Cardiac muscle cell (in vitro differentiated cells and primary cell): ENCODE data around the gene FOXS1. TPM values are rescaled to one million over a fixed set of nuclear protein-coding genes. Genes with fewer than 3 reads are reported as not detected.

Experiments
- DNase-seq, 2 donors: peaks; one replicate each; pipeline versions ENCODE4 v3.0.0 to v3.0.0-alpha.2; 2010 to 2017; ENCODE audit warnings: low read depth in 1 of 2, low spot score in 1 of 2
- H3K27ac ChIP-seq: fragments of 200-600 bp; sonication (generic); 2 replicates; pipeline ENCODE4 v1.5.1; 2016
- H3K27me3 ChIP-seq: fragments of 200-600 bp; sonication (generic); 2 replicates; pipeline ENCODE4 v1.6.0; 2016; ENCODE audit warnings: control low read depth
- H3K36me3 ChIP-seq: fragments of 200-600 bp; sonication (generic); 2 replicates; pipeline ENCODE4 v1.5.1; 2016; ENCODE audit warnings: control low read depth
- H3K4me1 ChIP-seq: fragments of 200-600 bp; sonication (generic); 2 replicates; pipeline ENCODE4 v1.8.1; 2017; ENCODE audit warnings: low read depth, mild to moderate bottlenecking, mixed run types
- H3K4me3 ChIP-seq: fragments of 200-600 bp; sonication (generic); 2 replicates; pipeline ENCODE4 v1.5.1; 2016; ENCODE audit warnings: mild to moderate bottlenecking
- H3K9me3 ChIP-seq: fragments of 200-600 bp; sonication (generic); 2 replicates; pipeline ENCODE4 v1.5.1; 2017; ENCODE audit warnings: low read depth, mild to moderate bottlenecking, control low read depth
- polyA plus RNA-seq: library from polyadenylated mRNA; unstranded; fragments of >200 nt; fragmentation: Nextera tagmentation; extraction: Ambion mirVana; gene quantifications from 2 replicates; pipeline ENCODE4 v1.2.1, GENCODE V29; 2016
- total RNA-seq: library from RNA; depleted of rRNA; stranded (reverse); fragments of >200 nt; gene quantifications from 2 replicates; pipeline ENCODE4 v1.2.3, GENCODE V29; 2016
- TF ChIP-seq, protein P1 (sequence below): IDR thresholded peaks from 2 replicates; pipeline ENCODE4 v1.5.1; 2012; ENCODE audit warnings: low read depth, mild to moderate bottlenecking, low read length

Gene FOXS1
- total and polyA plus RNA-seq, 2 experiments from 2014 or later = 0.23 to 0.83 TPM

DNA sequence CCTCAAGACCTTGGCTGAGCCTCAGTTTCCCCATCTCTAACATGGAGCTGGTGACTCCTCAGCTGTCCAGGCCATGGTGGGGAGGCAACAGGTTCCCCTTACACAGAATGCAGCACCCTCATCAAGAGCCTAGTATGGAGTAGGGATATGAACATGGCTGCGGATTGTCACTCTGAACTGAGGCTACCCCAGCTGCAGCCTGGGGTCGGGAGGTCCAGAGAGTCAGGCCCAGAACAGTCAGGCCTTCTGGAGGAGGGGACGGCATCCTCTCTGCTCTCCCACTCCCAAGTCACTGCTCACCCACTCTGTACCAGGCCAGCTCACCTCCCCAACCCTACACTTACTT, 1.4 kb upstream of the FOXS1 start:
- no peak overlapping the region for H3K4me3 ChIP-seq
- H3K27ac ChIP-seq = no peak overlapping the region
- H3K4me1 ChIP-seq = peaks cover 16% of the 10 kb centered on the region
- TF ChIP-seq, protein P1, sequence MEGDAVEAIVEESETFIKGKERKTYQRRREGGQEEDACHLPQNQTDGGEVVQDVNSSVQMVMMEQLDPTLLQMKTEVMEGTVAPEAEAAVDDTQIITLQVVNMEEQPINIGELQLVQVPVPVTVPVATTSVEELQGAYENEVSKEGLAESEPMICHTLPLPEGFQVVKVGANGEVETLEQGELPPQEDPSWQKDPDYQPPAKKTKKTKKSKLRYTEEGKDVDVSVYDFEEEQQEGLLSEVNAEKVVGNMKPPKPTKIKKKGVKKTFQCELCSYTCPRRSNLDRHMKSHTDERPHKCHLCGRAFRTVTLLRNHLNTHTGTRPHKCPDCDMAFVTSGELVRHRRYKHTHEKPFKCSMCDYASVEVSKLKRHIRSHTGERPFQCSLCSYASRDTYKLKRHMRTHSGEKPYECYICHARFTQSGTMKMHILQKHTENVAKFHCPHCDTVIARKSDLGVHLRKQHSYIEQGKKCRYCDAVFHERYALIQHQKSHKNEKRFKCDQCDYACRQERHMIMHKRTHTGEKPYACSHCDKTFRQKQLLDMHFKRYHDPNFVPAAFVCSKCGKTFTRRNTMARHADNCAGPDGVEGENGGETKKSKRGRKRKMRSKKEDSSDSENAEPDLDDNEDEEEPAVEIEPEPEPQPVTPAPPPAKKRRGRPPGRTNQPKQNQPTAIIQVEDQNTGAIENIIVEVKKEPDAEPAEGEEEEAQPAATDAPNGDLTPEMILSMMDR = no peak
- H3K9me3 ChIP-seq = no peaks in the 10 kb centered on the region
- no peak for DNase-seq
- peaks cover 29% of the 10 kb centered on the region for H3K27me3 ChIP-seq
- no peaks in the 10 kb centered on the region for H3K36me3 ChIP-seq

DNA sequence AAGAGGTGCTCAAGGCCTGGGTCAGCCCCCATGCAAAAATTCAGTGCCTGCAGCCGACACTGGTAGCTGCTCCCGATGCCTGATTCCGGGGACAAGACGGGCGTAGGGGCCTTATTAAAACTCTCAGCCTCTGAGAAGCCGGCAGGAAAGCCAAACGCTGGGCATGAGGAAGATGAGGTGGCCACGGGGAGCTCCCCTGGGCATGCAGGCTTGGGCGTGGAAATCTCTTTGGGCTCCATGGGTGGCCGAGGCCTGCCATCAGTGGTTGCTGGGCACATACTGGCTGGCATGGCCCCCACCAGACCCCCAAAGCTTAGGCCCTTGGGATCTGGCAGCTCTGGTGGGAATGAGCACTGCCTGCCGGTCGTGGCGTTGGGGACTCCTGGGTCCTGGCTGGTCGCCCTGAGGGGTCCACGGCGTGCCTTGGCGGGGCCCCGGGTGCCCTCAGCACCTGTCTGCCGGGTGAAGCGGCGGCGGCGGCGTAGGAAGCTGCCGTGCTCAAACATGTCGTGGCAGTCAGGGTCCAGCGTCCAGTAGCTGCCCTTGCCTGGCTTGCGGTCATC, 586 bp downstream of the FOXS1 start:
- Histone ChIP-seq H3K4me3 (no peak overlapping the region), H3K27ac (no peak overlapping the region), H3K4me1 (peaks cover 18% of the 10 kb centered on the region), H3K27me3 (peaks cover 15% of the 10 kb centered on the region), H3K9me3 (no peaks in the 10 kb centered on the region), H3K36me3 (no peaks in the 10 kb centered on the region)
- TF ChIP-seq, protein P1 = no peak
- DNase-seq = no peak

DNA sequence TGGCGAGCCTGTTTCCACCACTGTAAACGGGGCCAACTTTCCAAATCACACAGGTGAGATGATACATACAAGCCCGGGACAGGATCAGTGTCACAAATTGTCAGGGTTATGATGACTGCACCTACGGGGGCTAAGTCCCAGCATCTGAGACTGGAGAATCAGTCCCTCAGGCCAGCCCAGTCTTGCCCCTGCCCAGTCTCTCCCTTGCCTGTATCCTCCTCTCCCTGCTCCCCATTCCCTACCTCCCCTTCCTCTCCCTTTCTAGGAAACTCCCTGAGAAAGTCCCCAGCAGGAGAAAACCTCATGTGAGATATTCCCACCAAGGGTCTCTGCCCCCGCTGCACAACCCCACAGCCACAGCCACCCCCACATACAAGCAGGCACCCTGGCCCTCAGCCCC, 1.5 kb downstream of the FOXS1 start:
- peaks cover 5% of the 10 kb centered on the region for H3K27me3 ChIP-seq
- no peak overlapping the region for H3K4me3 ChIP-seq
- no peak overlapping the region for H3K27ac ChIP-seq
- TF ChIP-seq, protein P1 = no peak
- no peaks in the 10 kb centered on the region for H3K36me3 ChIP-seq
- peaks cover 18% of the 10 kb centered on the region for H3K4me1 ChIP-seq
- no peaks in the 10 kb centered on the region for H3K9me3 ChIP-seq
- no peak for DNase-seq

DNA sequence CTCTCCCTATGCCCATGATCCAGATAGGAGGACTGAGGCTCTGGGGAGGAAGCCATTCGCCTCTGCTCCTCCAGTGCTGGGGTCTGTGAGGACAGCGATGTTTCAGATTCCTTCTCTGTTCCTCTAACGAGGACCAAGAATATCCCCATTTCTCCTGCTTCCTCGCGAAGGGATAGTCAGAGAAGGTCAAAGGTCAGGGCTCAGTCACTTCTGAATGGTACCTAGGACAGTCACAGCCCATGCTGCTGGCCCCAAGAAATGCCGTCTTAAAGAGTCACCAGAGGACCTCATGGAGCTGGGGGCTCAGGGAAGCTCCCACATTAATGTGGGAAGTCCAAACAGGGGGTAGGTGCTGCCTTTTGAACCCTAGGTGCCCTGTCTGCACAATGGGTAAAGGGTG, 2.1 kb downstream of the FOXS1 start:
- Histone ChIP-seq H3K27ac (no peak overlapping the region), H3K9me3 (no peaks in the 10 kb centered on the region), H3K4me1 (peaks cover 18% of the 10 kb centered on the region), H3K36me3 (no peaks in the 10 kb centered on the region), H3K4me3 (no peak overlapping the region), H3K27me3 (no peaks in the 10 kb centered on the region)
- TF ChIP-seq, protein P1 = no peak
- no peak for DNase-seq

DNA sequence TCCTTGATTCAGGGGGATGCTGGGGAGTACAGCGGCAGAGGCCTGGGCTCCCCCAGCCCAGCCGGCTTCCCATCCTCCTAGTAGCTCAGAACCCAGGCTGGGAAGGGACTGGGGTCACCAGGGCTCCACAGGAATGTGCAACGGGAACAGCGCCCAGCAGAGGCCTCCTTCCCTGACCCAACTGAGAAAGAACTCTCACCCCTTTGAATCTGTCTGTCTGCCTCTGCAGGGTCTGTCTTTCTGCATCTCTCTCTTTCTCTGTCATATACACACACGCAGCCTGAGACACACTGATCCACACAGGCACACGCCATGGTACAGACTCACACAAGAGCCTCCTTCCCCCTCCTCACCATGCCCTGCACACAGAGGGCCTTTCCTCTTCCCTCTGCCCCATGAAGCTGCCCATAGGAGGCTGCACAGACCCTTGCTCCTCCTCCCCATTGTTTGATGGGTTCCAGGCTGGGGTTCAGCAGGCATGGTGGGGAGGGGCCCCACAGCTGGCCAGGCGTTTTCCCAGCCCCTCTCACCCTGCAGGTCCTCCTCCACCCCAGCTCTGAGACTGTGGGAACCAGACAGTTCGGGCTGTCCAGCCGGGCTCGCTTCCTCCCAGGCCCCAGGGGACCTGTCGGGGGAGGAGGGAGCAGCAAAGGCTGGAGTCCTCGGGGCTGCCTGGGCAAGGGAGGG, 2.8 kb downstream of the FOXS1 start:
- no peak overlapping the region for H3K27ac ChIP-seq
- no peaks in the 10 kb centered on the region for H3K36me3 ChIP-seq
- H3K9me3 ChIP-seq = no peaks in the 10 kb centered on the region
- no peak overlapping the region for H3K4me3 ChIP-seq
- H3K27me3 ChIP-seq = no peaks in the 10 kb centered on the region
- TF ChIP-seq, protein P1 = peak; percentile 3
- DNase-seq = peak in 1 of 2 donors; percentile 80
- peaks cover 18% of the 10 kb centered on the region for H3K4me1 ChIP-seq
